DMS 273 treated with DMSO at 0.1 percent for 48 hours (cell line): Measurements from ENCODE around the gene GOLGA5.
"Not testable (repeated sequence)": the region's sequence is repeated elsewhere in the genome, so short reads cannot be mapped to it uniquely, and the experiment has no call there.

Experiments
- DNase-seq: peaks from one replicate; lab custom pipeline; 2025; lab: John Stamatoyannopoulos, UW

GOLGA5 gene, protein sequence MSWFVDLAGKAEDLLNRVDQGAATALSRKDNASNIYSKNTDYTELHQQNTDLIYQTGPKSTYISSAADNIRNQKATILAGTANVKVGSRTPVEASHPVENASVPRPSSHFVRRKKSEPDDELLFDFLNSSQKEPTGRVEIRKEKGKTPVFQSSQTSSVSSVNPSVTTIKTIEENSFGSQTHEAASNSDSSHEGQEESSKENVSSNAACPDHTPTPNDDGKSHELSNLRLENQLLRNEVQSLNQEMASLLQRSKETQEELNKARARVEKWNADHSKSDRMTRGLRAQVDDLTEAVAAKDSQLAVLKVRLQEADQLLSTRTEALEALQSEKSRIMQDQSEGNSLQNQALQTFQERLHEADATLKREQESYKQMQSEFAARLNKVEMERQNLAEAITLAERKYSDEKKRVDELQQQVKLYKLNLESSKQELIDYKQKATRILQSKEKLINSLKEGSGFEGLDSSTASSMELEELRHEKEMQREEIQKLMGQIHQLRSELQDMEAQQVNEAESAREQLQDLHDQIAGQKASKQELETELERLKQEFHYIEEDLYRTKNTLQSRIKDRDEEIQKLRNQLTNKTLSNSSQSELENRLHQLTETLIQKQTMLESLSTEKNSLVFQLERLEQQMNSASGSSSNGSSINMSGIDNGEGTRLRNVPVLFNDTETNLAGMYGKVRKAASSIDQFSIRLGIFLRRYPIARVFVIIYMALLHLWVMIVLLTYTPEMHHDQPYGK

GRCh38 chr14:92793709-92794546, at the start of gene GOLGA5:
Gene GOLGA5 (plus strand): TSS chr14:92794305. CDS start chr14:92797438, 3,133 bp downstream.
- peak; percentile 96 for DNase-seq

GRCh38 chr14:92747701-92748258, 46.3 kb upstream of the GOLGA5 start:
- DNase-seq = no peak

DNA sequence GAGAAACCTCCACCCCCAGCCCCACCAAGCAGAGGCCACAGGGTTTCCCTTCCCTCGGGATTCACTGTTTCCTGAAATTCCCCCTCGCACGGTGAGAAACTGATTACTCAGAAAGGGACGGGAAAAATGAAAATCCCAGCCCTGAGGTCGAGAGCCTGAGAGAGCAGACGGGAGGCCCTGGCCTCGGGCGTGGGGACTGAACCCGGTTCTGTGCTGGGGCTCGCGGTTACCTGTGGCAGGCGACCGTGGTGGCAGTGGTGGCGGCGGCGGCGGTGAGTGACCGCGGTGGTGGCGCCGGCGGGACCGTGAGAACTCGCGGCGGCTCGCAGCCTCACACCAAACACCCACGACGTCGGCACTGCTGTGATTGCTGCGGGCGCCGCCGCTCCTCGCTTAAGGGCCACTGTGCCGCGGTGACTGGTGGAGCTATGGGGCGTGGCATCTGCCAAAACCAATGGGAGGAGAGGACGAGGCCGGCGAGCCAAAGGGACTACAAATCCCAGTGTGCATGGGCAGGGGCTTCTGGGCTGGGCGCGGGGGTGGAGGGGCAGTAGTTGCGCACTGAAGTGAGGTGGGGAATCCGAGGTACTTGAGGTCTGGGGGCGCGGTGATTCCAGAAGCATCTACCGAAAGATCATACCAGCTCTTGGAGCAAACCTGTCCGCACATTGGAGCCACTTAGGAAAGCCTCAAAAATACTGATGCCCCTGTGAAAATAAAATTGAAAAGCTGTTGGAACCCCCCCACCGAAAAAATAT, 45.7 kb upstream of the GOLGA5 start, which contains the start of gene LGMN:
Gene LGMN, minus strand, starts transcription at position 369 of the 758 bp plus-strand sequence. CDS start 15,841 bp downstream, outside the sequence.
- peak; percentile 92 for DNase-seq

DNA sequence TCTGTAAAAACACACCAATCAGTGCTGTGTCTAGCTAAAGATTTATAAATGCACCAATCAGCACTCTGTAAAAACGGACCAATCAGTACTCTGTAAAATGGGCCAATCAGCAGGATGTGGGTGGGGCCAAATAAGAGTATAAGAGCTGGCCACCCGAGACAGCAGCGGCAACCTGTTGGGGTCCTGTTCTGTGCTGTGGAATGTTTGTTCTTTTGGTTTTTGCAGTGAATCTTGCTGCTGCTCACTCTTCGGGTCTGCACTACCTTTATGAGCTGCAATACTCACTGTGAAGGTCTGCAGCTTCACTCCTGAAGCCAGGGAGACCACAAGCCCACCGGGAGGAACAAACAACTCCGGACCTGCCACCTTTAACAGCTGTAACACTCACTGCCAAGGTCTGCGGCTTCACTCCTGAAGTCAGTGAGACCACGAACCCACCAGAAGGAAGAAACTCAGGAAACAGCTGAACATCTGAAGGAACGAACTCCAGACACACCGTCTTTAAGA, 43.8 kb upstream of the GOLGA5 start:
- not testable (repeated sequence) for DNase-seq

DNA sequence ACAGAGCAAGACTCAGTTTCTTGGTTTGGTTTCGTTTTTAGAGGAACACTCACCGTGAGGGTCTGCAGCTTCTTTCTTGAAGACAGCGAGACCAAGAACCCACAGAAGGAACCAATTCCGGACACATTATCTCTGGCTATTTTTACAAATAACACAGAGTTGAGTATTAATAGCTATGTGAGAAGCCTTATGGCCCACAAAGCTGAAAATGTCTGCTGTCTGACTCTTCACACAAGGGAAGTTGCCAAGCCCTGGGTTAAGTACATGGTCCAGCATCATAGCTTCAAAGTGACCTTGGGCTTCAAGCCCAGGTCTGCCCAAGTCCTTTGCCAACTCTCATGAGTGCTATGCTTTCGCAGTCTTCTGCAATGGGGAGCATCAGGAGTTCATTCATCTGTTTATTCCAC, 43.1 kb upstream of the GOLGA5 start:
- DNase-seq = no peak

DNA sequence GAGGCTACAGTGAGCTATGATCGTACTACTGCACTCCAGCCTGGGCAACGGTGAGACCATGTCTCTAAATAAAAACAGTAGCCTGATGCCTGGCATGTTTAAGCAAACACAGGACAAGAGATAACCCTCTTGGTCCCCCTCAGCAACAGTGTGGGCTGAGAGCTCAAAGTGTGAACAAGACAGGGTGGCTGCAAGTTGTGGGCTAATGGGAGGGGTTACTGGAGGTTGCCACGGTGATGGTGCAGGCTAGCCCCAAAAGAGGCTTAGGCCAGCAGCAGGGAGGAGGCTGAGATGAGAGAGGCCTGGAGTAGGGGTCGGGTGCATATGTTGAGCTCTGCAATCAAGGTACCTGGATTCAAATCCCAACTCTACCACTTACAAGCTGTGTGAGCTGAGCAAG, 42.3 kb upstream of the GOLGA5 start:
- DNase-seq = no peak

DNA sequence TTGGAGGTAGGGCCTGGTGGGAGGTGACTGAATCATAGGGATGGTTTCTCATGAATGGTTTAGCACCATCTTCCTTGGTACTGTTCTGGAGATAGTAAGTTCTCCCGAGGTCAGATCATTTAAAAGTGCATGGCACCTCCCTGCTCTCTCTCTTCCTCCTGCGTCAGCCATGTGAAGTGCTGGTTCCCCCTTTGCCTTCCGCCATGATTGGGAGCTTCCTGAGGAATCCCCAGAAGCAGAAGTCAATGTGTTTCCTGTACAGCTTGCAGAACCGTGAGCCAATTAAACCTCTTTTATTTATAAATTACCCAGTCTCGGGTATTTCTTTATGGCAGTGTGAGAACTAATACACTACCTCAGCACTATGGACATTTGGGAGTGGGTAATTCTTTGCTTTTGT, 40.9 kb upstream of the GOLGA5 start:
- DNase-seq = no peak

DNA sequence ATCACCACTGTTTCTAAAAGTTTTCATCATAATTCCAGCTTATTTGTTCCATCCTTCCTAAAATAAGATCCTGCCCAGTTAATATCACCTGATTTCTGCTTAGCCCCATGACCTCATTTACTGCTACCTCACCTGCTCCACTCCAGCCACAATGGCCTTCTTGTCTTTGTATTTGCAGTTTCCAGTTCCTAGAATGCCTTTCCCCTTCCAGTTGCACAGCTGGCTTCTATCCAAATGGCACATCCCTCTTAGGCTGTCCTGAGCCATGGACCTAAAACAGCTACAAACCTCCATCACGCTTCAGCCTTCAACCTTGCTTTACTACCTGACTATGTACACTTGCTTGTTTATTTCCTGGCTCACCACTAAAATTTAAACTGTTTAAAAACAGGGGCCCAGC, 39.1 kb upstream of the GOLGA5 start:
- DNase-seq = no peak

DNA sequence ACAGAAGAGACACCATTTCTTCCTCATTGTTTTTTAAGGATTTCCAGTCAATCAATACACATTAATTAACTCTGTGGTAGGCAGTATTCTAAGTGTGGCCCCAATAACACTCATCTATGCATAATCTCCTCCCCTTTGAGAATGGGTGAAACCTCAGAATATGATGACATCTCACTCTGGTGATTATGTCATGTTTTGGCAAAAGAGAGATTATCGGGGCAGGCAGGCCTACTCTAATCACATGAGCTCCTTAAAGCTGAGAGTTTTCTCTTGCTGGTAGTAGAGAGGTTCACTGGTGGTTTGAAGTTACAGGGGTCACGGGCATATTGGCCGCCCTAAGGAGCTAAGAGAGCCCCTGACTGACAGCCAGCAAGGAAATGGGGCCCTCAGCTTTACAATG, 38.6 kb upstream of the GOLGA5 start:
- no peak for DNase-seq

DNA sequence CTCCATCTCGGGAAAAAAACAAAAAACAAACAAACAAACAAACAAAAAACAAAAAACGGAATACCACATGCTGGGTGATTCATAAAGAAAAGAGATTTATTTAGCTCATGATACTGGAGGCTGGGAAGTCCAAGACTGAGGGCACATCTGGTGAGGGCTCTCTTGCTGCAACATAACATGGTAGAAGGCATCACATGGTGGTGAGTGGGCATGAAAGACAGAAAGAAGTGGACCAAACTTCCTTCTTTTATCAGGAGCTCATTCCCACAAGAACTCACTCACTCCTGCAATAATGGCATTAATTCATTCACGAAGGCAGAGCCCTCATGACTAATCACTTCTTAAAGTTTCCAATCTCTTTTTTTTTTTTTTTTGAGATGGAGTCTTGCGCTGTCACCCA, 37.7 kb upstream of the GOLGA5 start:
- no peak for DNase-seq

DNA sequence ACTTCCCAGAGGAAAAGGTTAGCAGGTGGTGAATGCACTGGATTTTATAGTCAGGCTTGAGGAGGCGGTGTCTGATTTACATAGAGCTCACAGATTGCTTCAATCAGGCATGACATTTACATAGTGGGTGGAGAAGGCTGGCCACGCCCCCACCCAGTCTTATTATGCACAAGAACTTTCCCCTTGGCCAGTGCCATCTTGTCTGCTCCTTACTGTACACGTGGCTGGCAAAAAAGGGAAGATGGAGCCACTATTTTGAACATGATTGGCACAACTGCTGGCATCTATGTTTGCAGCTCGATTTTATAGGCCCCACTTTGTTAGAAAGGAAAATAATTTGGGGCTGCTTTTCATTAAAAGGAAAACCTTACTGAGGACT, 34.8 kb upstream of the GOLGA5 start:
- DNase-seq = peak; percentile 58

- no peak for DNase-seq
Measured at GRCh38 chr14:92759679-92760523, 34.2 kb upstream of the GOLGA5 start.

DNA sequence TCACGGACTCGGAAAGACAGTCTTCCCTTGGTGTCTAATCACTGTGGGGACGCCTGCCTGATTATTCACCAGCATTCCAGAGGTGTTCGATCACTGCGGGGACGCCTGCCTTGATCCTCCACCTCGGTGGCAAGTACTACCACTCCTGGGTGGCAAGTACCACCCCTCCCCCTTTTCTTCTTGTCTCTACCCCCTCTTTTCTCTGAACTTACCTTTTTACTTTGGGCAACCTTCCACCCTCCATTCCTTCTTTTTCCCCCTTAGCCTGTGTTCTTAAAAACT, 33.6 kb upstream of the GOLGA5 start:
- no peak for DNase-seq

DNA sequence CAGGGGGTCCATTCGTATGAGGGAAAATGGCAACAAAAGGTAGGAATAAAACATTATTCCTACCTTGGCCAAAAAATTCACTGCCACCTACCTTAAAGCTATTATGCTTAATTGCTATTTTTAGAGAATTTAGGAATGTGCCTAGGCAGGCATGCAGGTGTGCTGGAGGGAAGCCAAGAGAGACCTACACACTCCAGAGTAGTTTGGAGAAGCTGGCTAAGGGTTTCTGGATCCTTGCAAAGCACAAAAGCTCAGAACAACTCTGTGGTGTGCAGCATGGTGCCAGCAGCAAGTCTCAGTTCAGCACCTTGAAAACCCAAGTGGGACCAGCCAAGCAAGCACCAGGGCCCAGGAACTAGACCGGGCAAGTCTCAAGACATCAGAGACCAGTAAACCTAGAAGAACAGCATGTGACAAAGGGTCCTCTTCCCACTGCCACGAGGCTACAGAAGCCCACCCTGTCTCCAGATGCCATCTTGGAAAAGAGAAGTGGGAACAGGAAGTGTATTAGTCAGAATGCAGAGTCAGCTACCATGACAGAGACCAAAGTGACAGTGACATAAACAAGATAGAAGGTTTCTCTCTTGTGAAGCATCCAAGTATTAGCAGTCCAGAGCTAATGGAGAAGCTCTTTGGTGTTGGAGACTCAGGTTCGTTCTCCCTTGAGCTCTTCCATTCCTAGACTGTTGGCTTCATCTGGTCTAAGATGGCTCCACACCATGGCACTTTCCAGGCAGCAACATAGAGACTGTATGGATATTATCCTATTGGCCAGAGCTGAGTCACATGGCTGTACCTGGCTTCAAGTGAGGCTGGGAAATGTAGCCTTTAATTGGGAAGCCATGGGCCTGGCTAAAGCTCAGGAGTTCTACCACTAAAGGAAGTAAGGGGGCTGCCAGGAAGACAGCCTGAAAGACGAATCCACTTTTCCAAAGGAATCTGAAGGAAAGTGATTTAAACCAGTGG, 30.2 kb upstream of the GOLGA5 start:
- not testable (repeated sequence) for DNase-seq

DNA sequence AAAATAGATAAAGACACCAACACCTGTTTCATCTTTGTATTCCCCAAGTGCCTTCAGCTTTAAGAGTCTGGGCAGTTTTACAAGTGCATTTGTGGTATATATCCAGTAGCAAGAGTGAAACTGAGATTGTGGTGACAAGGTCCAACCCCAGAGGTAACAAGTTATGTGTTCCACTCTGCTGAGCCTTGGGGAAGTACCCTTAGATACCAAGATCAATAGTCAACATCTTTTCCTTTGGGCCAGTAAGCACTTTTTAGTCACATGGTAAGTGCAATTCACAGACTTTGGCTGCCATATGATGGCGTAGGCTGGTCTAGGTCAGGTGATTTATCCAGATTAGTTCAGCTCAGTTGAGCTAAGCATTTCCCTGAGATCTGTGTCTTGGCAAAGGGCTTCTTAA, 25.9 kb upstream of the GOLGA5 start:
- DNase-seq = not testable (repeated sequence)

DNA sequence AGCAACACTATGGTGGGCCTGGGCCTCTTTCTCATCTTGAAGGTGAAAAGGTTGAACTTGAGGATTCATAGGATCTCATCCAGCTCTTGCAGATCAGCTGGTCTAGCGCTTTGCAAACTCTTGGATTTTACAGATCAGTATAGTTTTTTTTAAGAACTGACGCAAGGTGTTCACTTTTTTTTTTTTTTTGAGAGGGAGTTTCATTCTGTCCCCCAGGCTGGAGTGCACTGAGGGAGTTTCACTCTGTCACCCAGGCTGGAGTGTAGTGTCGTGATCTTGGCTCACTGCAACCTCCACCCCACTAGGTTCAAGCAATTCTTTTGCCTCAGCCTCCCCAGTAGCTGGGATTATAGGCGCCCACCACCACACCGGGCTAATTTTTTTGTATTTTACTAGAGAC, 25.3 kb upstream of the GOLGA5 start:
- no peak for DNase-seq

- DNase-seq = no peak
Measured at GRCh38 chr14:92770484-92770883, 23.6 kb upstream of the GOLGA5 start.

DNA sequence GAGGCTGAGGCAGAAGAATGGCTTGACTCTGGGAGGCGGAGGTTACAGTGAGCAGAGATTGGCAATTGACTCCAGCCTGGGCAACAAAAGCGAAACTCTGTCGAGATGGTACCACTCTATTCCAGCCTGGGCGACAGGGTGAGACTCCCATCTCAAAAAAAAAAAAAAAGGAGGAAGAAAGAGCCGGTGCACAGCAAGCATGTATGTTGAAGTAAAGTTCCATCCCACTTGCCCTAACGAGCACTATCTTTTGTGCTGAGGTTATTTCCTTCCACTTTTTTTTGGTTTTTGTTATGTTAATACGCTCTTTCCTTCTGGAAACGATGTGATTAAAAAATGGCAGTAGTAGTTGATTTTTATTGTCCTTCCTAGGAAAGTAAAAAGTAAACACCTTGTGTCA, 19.5 kb upstream of the GOLGA5 start:
- DNase-seq = no peak

DNA sequence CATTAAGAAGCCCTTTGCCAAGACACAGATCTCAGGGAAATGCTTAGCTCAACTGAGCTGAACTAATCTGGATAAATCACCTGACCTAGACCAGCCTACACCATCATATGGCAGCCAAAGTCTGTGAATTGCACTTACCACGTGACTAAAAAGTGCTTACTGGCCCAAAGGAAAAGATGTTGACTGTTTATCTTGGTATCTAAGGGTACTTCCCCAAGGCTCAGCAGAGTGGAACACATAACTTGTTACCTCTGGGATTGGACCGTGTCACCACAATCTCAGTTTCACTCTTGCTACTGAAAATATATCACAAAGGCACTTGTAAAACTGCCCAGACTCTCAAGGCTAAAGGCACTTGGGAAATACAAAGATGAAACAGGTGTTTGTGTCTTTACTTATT, 18.8 kb upstream of the GOLGA5 start:
- DNase-seq = not testable (repeated sequence)
